Panc1 (cell line): ENCODE results near the gene PLA1A. TPM values are rescaled to one million over a fixed set of nuclear protein-coding genes. Genes with fewer than 3 reads are reported as not detected.
"Not testable (repeated sequence)": the region's sequence is repeated elsewhere in the genome, so short reads cannot be mapped to it uniquely, and the experiment has no call there.

Experiments used
- ATAC-seq: fragments of 200-7000 bp; cut with Tn5 transposase; 2 replicates; pipeline ENCODE4 v1.9.1; 2020; ENCODE audit warnings: mild to moderate bottlenecking, moderate library complexity
- BruUV-seq: library from RNA; stranded (reverse); fragments of 400-500 nt; replicated peaks from 2 replicates; lab custom pipeline; 2021; lab: Mats Ljungman, UMichigan
- CTCF ChIA-PET: fragments of 300-600 bp; sonication (Branson Sonifier 250); formaldehyde crosslinking; loops from one replicate; lab custom pipeline; 2022; ENCODE audit warnings: antibody characterized with exemption; lab: Charles Lee
- POLR2A ChIA-PET: fragments of 300-600 bp; sonication (Branson Sonifier 250); formaldehyde crosslinking; loops from one replicate; lab custom pipeline; 2022; ENCODE audit warnings: antibody characterized with exemption; lab: Charles Lee
- DNase-seq: peaks from one replicate; pipeline ENCODE4 v3.0.0-alpha.2; 2010; ENCODE audit warnings: low read depth, low spot score
- H3K27ac ChIP-seq: 2 replicates; pipeline ENCODE4 v1.5.1; 2011; ENCODE audit warnings: mild to moderate bottlenecking, low read length, inconsistent platforms
- H3K27me3 ChIP-seq: fragments of 200-500 bp; sonication (Bioruptor generic); 2 replicates; pipeline ENCODE4 v1.6.0; 2014; ENCODE audit warnings: low read length, inconsistent platforms; ENCODE audit not compliant: control insufficient read depth, insufficient read depth
- H3K36me3 ChIP-seq: fragments of 200-500 bp; sonication (Bioruptor generic); 2 replicates; pipeline ENCODE4 v1.5.1; 2014; ENCODE audit warnings: inconsistent platforms, mild to moderate bottlenecking, low read length, moderate library complexity; ENCODE audit not compliant: control insufficient read depth, insufficient read depth
- H3K4me1 ChIP-seq: 2 replicates; pipeline ENCODE4 v1.5.1; 2011; ENCODE audit warnings: inconsistent platforms, mild to moderate bottlenecking, low read length, moderate library complexity; ENCODE audit not compliant: control insufficient read depth, insufficient read depth
- H3K4me3 ChIP-seq, 2 experiments: 2 replicates each; pipeline ENCODE4 v1.5.1; 2011 to 2012; ENCODE audit warnings: low read depth in 2 of 2, low read length in 2 of 2, mild to moderate bottlenecking in 2 of 2, inconsistent platforms in 1 of 2, moderate library complexity in 1 of 2
- H3K9me3 ChIP-seq: fragments of 200-500 bp; sonication (Bioruptor generic); 2 replicates; pipeline ENCODE4 v1.5.1; 2014; ENCODE audit warnings: low read depth, mild to moderate bottlenecking, inconsistent platforms, low read length, moderate library complexity; ENCODE audit not compliant: control insufficient read depth, insufficient read depth
- POLR2AphosphoS5 ChIP-seq: IDR thresholded peaks from 2 replicates; pipeline ENCODE4 v1.6.1; 2012; ENCODE audit warnings: mild to moderate bottlenecking, low read depth, low read length, moderate library complexity
- REST ChIP-seq, 2 experiments: IDR thresholded peaks; 2 replicates each; pipeline ENCODE4 v1.6.1; 2011 to 2012; ENCODE audit warnings: low read depth in 2 of 2, control low read depth in 1 of 2, low read length in 1 of 2, mild to moderate bottlenecking in 1 of 2, moderate library complexity in 1 of 2; ENCODE audit not compliant: insufficient read depth in 1 of 2
- SIN3A ChIP-seq: IDR thresholded peaks from 2 replicates; pipeline ENCODE4 v1.6.1; 2012; ENCODE audit warnings: low read depth, mild to moderate bottlenecking, low read length, moderate library complexity, borderline replicate concordance; ENCODE audit not compliant: insufficient read depth
- TCF7L2 ChIP-seq: IDR thresholded peaks from 2 replicates; pipeline ENCODE4 v1.6.1; 2011; ENCODE audit warnings: mild to moderate bottlenecking, low read depth, low read length, inconsistent platforms
- in situ Hi-C: cut with HindIII; loops from 2 replicates; pipeline ENCODE4 v1.10.0; 2016; ENCODE audit warnings: low sequenced_read_pairs, low pct_unique_long_range_greater_than_20kb
- intact Hi-C: fragments of 100-400 bp; cut with micrococcal nuclease; formaldehyde crosslinking; loops from one replicate; pipeline ENCODE4 v1.10.0; 2022; ENCODE audit not compliant: unreplicated experiment
- total RNA-seq: library from RNA; stranded (reverse); gene quantifications from one replicate; pipeline ENCODE4 v1.2.1, GENCODE V29; 2021; ENCODE audit not compliant: unreplicated experiment
- TF ChIP-seq, protein P1 (sequence below): fragments of 450-650 bp; IDR thresholded peaks from 2 replicates; pipeline ENCODE4 v1.5.1; 2017; ENCODE audit warnings: mild to moderate bottlenecking

Gene PLA1A
- total RNA-seq, 1 experiment from 2014 or later = not detected

GRCh38 chr3:119551598-119551997 lies 46.1 kb upstream of the PLA1A start:
- DNase-seq = no peak
- Histone ChIP-seq H3K9me3 (no peaks in the 10 kb centered on the region), H3K4me1 (no peaks in the 10 kb centered on the region), H3K27ac (no peak overlapping the region), H3K36me3 (no peaks in the 10 kb centered on the region), H3K27me3 (no peaks in the 10 kb centered on the region; the same call in 1 of the 2 replicates), H3K4me3 (no peak overlapping the region)
- POLR2A ChIA-PET = no interaction called here
- intact Hi-C loops (no loop called here), in situ Hi-C loops (no loop called here)
- no peak for TF ChIP-seq SIN3A
- no peak for TF ChIP-seq TCF7L2
- TF ChIP-seq, protein P1, sequence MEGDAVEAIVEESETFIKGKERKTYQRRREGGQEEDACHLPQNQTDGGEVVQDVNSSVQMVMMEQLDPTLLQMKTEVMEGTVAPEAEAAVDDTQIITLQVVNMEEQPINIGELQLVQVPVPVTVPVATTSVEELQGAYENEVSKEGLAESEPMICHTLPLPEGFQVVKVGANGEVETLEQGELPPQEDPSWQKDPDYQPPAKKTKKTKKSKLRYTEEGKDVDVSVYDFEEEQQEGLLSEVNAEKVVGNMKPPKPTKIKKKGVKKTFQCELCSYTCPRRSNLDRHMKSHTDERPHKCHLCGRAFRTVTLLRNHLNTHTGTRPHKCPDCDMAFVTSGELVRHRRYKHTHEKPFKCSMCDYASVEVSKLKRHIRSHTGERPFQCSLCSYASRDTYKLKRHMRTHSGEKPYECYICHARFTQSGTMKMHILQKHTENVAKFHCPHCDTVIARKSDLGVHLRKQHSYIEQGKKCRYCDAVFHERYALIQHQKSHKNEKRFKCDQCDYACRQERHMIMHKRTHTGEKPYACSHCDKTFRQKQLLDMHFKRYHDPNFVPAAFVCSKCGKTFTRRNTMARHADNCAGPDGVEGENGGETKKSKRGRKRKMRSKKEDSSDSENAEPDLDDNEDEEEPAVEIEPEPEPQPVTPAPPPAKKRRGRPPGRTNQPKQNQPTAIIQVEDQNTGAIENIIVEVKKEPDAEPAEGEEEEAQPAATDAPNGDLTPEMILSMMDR = no peak
- no peak for TF ChIP-seq POLR2AphosphoS5
- TF ChIP-seq REST (IDR thresholded peaks at IDR 0.05; ENCODE audit: insufficient read depth in 1 of 2, low read depth in 2 of 2, low read length in 1 of 2) = no peak
- CTCF ChIA-PET = no interaction called here
- no peak for ATAC-seq
- BruUV-seq = no TSS peak

- H3K27me3 ChIP-seq, H3K27ac ChIP-seq, BruUV-seq, H3K4me3 ChIP-seq, CTCF ChIA-PET, intact Hi-C loops, in situ Hi-C loops, H3K9me3 ChIP-seq, DNase-seq, H3K36me3 ChIP-seq, H3K4me1 ChIP-seq, ATAC-seq: not testable (repeated sequence)
- POLR2A ChIA-PET = interaction anchor here (0.6 kb wide), 1 partner anchor 37 kb away, joined by 4 read pairs; no protein-coding TSS in a partner anchor
Observed at GRCh38 chr3:119552928-119553327, 44.8 kb upstream of the PLA1A start.

DNA sequence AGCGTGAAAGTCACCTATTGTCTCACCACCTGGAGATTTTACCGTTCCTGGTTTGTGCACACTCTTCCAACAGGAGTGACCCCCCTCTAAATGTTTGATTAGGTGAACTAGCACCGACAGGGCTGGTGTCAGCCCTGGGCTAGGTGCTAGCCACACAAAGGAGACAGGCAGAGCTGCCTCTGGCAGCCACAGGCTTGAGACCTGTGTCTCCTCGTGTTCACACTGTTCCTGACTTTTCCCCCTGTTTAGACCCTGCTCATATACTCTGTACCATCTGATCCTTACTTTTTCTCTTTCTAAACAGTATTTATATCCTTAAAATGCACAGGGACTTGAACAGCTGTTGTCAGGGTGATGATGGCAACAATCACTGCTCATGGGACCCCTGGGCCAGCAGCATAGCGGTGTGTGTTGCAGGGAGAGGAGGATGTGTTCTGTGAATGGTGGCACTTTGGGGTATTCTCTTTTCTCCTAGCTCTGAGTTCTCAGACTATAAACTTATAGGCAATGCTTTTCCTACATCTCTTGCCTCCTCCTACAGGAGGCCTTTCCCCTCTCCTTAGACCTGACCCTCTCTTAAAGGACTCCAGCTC lies 43.8 kb upstream of the PLA1A start:
- in situ Hi-C loops = no loop called here
- H3K27ac ChIP-seq = no peak overlapping the region
- peak; percentile 43 for ATAC-seq
- DNase-seq = no peak
- no TSS peak for BruUV-seq
- H3K36me3 ChIP-seq = no peaks in the 10 kb centered on the region
- CTCF ChIA-PET = no interaction called here
- TF ChIP-seq TCF7L2 (no peak), REST (IDR thresholded peaks at IDR 0.05; ENCODE audit: insufficient read depth in 1 of 2, low read depth in 2 of 2, low read length in 1 of 2) (no peak), POLR2AphosphoS5 (no peak), SIN3A (no peak)
- TF ChIP-seq, protein P1 = no peak
- no peak overlapping the region for H3K4me3 ChIP-seq
- no peaks in the 10 kb centered on the region; the same call in 1 of the 2 replicates for H3K27me3 ChIP-seq
- no peaks in the 10 kb centered on the region for H3K4me1 ChIP-seq
- POLR2A ChIA-PET = interaction anchor here (0.6 kb wide), 1 partner anchor 135 kb away, joined by 26 read pairs; no protein-coding TSS in a partner anchor
- intact Hi-C loops = no loop called here
- H3K9me3 ChIP-seq = no peaks in the 10 kb centered on the region
